RWPE1 (cell line): ENCODE data around the gene CHST11.

Experiments used
- CTCF ChIA-PET: fragments of 350-600 bp; sonication (Branson Sonifier 250); formaldehyde crosslinking; extraction: SDS; loops from one replicate; lab custom pipeline; 2021; lab: Yijun Ruan, JAX
- POLR2A ChIA-PET: fragments of 400-600 bp; formaldehyde crosslinking; extraction: SDS; loops from one replicate; lab custom pipeline; 2020; ENCODE audit warnings: antibody characterized with exemption; ENCODE audit not compliant: low non-redundant PET; lab: Yijun Ruan, JAX
- DNase-seq: peaks from one replicate; pipeline ENCODE4 v3.0.0; 2012; ENCODE audit warnings: low spot score
- H3K27ac ChIP-seq: fragments of 450-650 bp; 2 replicates; pipeline ENCODE4 v1.5.1; 2017
- TF ChIP-seq, protein P1 (sequence below): fragments of 450-650 bp; conservative IDR thresholded peaks from 2 replicates; pipeline ENCODE4 v1.5.1; 2017; ENCODE audit warnings: low read depth, mild to moderate bottlenecking

CHST11 gene

GRCh38 chr12:104669851-104670337, 213.1 kb downstream of the CHST11 start:
- ChIA-PET CTCF (interaction anchor here (0.6 kb wide), 1 partner anchor 16 kb away, joined by 3 read pairs; no protein-coding TSS in a partner anchor), POLR2A (no interaction called here)
- DNase-seq = no peak
- TF ChIP-seq, protein P1, sequence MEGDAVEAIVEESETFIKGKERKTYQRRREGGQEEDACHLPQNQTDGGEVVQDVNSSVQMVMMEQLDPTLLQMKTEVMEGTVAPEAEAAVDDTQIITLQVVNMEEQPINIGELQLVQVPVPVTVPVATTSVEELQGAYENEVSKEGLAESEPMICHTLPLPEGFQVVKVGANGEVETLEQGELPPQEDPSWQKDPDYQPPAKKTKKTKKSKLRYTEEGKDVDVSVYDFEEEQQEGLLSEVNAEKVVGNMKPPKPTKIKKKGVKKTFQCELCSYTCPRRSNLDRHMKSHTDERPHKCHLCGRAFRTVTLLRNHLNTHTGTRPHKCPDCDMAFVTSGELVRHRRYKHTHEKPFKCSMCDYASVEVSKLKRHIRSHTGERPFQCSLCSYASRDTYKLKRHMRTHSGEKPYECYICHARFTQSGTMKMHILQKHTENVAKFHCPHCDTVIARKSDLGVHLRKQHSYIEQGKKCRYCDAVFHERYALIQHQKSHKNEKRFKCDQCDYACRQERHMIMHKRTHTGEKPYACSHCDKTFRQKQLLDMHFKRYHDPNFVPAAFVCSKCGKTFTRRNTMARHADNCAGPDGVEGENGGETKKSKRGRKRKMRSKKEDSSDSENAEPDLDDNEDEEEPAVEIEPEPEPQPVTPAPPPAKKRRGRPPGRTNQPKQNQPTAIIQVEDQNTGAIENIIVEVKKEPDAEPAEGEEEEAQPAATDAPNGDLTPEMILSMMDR = no peak
- peak overlapping the region; percentile 91 for H3K27ac ChIP-seq

DNA sequence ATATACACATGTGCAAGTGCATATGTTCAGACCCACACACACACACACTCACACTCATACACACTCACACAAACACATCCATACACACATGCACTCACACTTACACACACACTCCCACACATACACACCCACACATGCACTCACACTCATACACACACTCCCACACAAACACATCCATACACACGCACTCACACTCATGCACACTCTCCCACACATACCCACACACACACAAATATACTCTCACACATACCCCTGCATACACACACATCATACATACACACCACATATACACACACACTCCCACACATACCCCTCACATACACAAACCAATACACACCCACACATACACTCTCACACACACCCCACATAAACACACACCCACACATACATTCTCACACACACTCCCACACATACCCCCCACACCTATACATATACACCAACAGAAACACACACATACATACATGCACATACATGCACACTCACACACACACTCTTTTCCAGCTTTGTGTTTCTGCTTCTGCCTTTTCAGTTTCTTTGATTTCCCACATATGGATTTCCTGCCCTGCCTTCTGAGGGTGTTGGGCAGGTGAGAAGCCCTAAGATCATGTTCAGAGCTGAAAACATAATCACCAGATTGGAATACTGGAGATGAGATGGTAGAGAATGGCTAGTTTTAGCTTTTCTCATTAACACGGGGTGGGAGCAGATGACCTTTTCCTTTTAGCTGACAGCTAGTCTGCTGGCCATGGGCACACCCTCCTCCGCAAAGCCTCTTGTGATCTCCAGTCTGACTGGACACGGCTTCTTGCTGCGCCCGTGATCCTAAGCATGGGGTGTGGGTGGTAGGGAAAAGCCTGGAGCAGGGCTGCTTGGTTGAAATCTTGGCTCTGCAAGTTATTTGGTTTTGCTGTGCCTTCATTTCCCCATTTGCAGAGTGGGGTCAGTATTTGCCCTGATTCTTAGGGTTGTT, 214.0 kb downstream of the CHST11 start:
- ChIA-PET CTCF (interaction anchor here (0.5 to 0.8 kb wide), 2 partner anchors 183 to 289 kb away, joined by 3 to 6 read pairs; no protein-coding TSS in a partner anchor), POLR2A (no interaction called here)
- TF ChIP-seq, protein P1 = no peak
- peak overlapping the region; percentile 91 for H3K27ac ChIP-seq
- DNase-seq = no peak

- POLR2A ChIA-PET = no interaction called here
- TF ChIP-seq, protein P1 = no peak
Observed at GRCh38 chr12:104671409-104672095, 214.8 kb downstream of the CHST11 start.

GRCh38 chr12:104672096-104672445, 215.3 kb downstream of the CHST11 start:
- ChIA-PET CTCF (interaction anchor here (0.6 kb wide), 1 partner anchor 90 kb away, joined by 4 read pairs; no protein-coding TSS in a partner anchor), POLR2A (no interaction called here)
- H3K27ac ChIP-seq = peak overlapping the region; percentile 87
- TF ChIP-seq, protein P1 = no peak
- DNase-seq = no peak

More at GRCh38 chr12:104671409-104672095, 214.8 kb downstream of the CHST11 start:
- DNase-seq = peak; percentile 89
- peak overlapping the region; percentile 87 for H3K27ac ChIP-seq
- CTCF ChIA-PET = no interaction called here

DNA sequence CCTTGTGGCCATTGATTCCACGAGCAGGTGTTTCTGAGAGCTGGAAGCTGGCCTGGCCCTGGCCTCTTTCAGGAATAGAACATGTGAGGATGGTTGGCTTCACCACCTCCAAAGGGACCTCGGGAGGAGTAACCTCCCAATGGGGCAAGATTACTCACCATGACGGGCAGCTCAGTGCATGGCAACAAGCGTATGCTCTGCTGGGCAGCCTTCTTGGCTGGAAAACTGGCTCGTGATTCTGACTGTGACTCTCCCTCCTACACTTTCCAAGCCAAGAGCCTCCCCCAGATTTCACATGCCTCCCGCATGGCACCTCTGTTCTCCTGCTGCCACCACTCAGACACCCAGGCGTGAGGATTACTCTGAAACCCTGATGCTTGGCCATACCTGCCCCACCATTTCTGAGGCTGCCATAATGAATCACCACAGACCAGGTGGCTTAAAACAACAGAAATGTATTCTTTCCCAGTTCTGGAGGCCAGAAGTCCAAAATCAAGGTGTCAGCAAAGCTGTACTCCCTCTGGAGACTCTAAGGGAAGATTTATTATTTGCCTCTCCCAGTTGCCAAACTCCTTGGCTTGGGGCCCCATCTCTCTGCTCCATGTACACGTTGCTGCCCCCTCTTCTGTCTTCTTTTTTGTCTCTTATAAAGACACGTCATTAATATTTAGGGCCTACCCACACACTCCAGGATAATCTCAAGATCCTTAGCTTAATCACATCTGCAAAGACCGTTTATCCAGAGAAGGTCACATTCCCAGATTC, 215.9 kb downstream of the CHST11 start:
- ChIA-PET CTCF (interaction anchor here (0.6 kb wide), 1 partner anchor 89 kb away, joined by 4 read pairs; no protein-coding TSS in a partner anchor), POLR2A (no interaction called here)
- peak; percentile 20 for DNase-seq
- H3K27ac ChIP-seq = peak overlapping the region; percentile 87
- TF ChIP-seq, protein P1 = no peak
